ENCODE data around the gene ZMYM1.
"Not testable (repeated sequence)": the region's sequence is repeated elsewhere in the genome, so short reads cannot be mapped to it uniquely, and the experiment has no call there.

ZMYM1 gene

DNA sequence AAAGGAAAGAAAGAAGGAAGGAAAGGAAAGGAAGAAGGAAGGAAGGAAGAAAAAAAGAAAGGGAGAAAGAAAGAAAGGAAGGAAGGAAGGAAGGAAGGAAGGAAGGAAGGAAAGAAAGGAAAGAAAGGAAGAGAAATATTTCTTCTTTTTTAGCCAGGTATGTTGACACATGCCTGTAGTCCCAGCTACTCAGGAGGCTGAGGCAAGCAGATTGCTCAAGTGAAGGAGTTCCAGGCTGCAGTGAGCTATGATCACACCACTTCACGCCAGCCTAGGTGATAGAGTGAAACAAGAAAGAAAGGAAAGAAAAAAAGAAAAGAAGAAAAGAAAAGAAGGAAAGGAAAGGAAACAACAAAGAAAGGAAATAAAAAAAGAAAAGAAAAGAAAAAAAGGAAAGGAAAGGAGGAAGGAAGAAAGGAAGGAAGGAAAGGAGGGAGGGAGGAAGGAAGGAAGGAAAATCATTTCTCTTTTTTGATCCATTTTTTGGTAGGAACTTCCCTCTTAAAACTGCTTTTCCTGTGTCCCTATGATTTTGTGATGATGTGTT, 5.8 kb upstream of the ZMYM1 start:
- Histone ChIP-seq H3K9ac (ENCODE audit: insufficient read length, low read depth) (no peak overlapping the region), H3K4me3 (ENCODE audit: insufficient read length, low read depth) (no peak overlapping the region), H3K4me1 (ENCODE audit: insufficient read depth, insufficient read length) (no peaks in the 10 kb centered on the region), H3K27me3 (ENCODE audit: insufficient read depth, insufficient read length) (no peaks in the 10 kb centered on the region), H3K9me3 (ENCODE audit: insufficient read depth, low read length) (no peaks in the 10 kb centered on the region), H3K36me3 (ENCODE audit: insufficient read depth, insufficient read length, low read length) (no peaks in the 10 kb centered on the region)
- no peak for DNase-seq (ENCODE audit: low read depth, low spot score)
- TF ChIP-seq ZNF274 (IDR thresholded peaks at IDR 0.05; ENCODE audit: low read depth, low read length) (no peak), SUZ12 (IDR thresholded peaks at IDR 0.05; ENCODE audit: extremely low read depth, insufficient read depth, insufficient read length) (no peak), YY1 (IDR thresholded peaks at IDR 0.05; ENCODE audit: insufficient read depth, insufficient read length) (no peak)

DNA sequence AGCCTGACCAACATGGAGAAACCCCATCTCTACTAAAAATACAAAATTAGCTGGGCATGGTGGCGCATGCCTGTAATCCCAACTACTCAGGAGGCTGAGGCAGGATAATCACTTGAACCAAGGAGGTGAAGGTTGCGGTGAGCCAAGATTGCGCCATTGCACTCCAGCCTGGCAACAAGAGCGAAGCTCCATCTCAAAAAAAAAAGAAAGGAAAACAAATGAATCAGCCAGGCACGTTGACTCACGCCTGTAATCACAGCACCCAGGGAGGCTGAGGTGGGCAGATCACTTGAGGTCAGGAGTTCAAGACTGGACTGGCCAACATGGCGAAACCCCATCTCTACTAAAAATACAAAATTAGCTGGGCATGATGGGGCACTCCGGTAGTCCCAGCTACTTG, 2.8 kb upstream of the ZMYM1 start:
- H3K9ac ChIP-seq (ENCODE audit: insufficient read length, low read depth); H3K4me3 ChIP-seq (ENCODE audit: insufficient read length, low read depth); H3K9me3 ChIP-seq (ENCODE audit: insufficient read depth, low read length); DNase-seq (ENCODE audit: low read depth, low spot score); H3K27me3 ChIP-seq (ENCODE audit: insufficient read depth, insufficient read length); H3K4me1 ChIP-seq (ENCODE audit: insufficient read depth, insufficient read length): not testable (repeated sequence)
- H3K36me3 ChIP-seq (ENCODE audit: insufficient read depth, insufficient read length, low read length): peaks cover 14% of the 10 kb centered on the region

DNA sequence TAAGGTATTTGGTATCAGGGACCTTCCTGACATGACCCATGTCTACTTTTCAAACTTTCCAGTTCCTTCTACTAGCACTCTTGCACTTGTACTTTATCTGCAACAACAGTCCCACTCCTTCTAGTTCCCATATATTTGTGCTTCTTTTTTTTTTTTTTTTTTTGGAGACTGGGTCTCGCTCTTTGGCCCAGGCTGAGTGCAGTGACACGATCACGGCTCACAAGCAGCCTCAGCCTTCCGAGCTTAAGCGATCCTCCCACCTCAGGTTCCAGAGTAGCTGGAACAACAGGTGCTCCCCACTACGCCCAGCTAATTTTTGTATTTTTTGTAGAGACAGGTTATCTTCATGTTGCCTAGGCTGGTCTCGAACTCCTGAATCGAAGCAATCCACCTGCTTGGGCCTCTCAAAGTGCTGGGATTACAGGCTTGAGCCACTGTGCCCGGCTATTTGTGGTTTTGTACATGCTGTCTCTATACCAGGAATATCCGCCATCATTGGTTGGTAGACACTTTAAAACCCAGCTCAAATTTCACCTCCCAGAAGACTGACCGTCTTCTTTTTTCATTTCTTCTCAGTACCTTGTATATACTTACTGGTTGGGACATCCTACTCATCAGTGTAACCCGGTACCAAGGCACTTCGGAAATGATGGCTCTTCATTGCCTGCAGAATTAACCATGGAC, 1.1 kb downstream of the ZMYM1 start:
- Histone ChIP-seq H3K36me3 (ENCODE audit: insufficient read depth, insufficient read length, low read length) (peaks cover 31% of the 10 kb centered on the region), H3K4me3 (ENCODE audit: insufficient read length, low read depth) (peak overlapping the region; percentile 87), H3K9me3 (ENCODE audit: insufficient read depth, low read length) (no peaks in the 10 kb centered on the region), H3K27me3 (ENCODE audit: insufficient read depth, insufficient read length) (no peaks in the 10 kb centered on the region), H3K9ac (ENCODE audit: insufficient read length, low read depth) (peak overlapping the region; percentile 98), H3K4me1 (ENCODE audit: insufficient read depth, insufficient read length) (peaks cover 3% of the 10 kb centered on the region)
- TF ChIP-seq YY1 (IDR thresholded peaks at IDR 0.05; ENCODE audit: insufficient read depth, insufficient read length): no peak
- no peak for TF ChIP-seq SUZ12 (IDR thresholded peaks at IDR 0.05; ENCODE audit: extremely low read depth, insufficient read depth, insufficient read length)
- TF ChIP-seq ZNF274 (IDR thresholded peaks at IDR 0.05; ENCODE audit: low read depth, low read length): no peak
- DNase-seq (ENCODE audit: low read depth, low spot score): no peak

DNA sequence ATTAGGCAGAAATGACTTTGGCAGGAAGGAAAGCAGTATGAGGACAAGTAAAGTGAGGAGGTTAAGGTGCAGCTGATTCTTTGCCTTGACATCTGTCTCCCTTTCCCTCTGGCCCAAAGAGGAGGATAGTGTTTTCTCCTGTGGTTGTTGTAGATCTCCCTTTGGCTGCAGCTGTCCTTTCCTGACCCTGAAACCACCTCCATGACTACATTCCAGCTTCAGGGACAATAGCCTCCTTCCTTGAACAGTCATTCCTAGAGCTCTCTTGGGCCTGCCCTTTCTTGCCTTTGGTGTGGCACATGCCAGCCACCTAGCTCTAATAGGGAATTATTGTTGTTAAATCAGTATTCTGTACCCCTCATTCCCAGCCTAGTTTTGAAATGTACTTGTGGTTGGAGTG, 6.2 kb downstream of the ZMYM1 start:
- peaks cover 36% of the 10 kb centered on the region for H3K36me3 ChIP-seq (ENCODE audit: insufficient read depth, insufficient read length, low read length)
- H3K4me1 ChIP-seq (ENCODE audit: insufficient read depth, insufficient read length): peaks cover 3% of the 10 kb centered on the region
- H3K4me3 ChIP-seq (ENCODE audit: insufficient read length, low read depth): no peak overlapping the region
- H3K27me3 ChIP-seq (ENCODE audit: insufficient read depth, insufficient read length): no peaks in the 10 kb centered on the region
- H3K9ac ChIP-seq (ENCODE audit: insufficient read length, low read depth): no peak overlapping the region
- TF ChIP-seq SUZ12 (IDR thresholded peaks at IDR 0.05; ENCODE audit: extremely low read depth, insufficient read depth, insufficient read length) (no peak), YY1 (IDR thresholded peaks at IDR 0.05; ENCODE audit: insufficient read depth, insufficient read length) (no peak), ZNF274 (IDR thresholded peaks at IDR 0.05; ENCODE audit: low read depth, low read length) (no peak)
- DNase-seq (ENCODE audit: low read depth, low spot score): no peak
- H3K9me3 ChIP-seq (ENCODE audit: insufficient read depth, low read length): no peaks in the 10 kb centered on the region

DNA sequence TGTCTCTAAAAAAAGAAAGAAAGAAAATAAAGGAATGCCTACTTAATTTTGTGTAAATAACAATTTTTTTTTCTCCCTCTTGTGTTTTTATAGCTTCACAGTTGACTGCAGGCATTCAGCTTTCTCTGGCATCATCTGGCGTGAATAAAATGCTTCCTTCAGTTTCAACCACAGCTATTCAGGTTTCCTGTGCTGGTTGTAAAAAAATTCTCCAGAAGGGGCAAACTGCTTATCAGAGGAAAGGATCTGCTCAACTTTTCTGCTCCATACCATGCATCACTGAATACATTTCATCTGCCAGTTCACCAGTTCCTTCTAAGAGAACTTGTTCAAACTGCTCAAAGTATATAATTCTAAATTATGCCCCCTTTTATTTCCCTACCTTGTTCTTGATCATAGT, 18.0 kb downstream of the ZMYM1 start:
- TF ChIP-seq ZNF274 (IDR thresholded peaks at IDR 0.05; ENCODE audit: low read depth, low read length) (no peak), SUZ12 (IDR thresholded peaks at IDR 0.05; ENCODE audit: extremely low read depth, insufficient read depth, insufficient read length) (no peak), YY1 (IDR thresholded peaks at IDR 0.05; ENCODE audit: insufficient read depth, insufficient read length) (no peak)
- H3K4me1 ChIP-seq (ENCODE audit: insufficient read depth, insufficient read length): no peaks in the 10 kb centered on the region
- H3K36me3 ChIP-seq (ENCODE audit: insufficient read depth, insufficient read length, low read length): peaks cover 95% of the 10 kb centered on the region
- DNase-seq (ENCODE audit: low read depth, low spot score): no peak
- H3K9ac ChIP-seq (ENCODE audit: insufficient read length, low read depth): no peak overlapping the region
- no peak overlapping the region for H3K4me3 ChIP-seq (ENCODE audit: insufficient read length, low read depth)
- H3K27me3 ChIP-seq (ENCODE audit: insufficient read depth, insufficient read length): no peaks in the 10 kb centered on the region
- H3K9me3 ChIP-seq (ENCODE audit: insufficient read depth, low read length): no peaks in the 10 kb centered on the region

DNA sequence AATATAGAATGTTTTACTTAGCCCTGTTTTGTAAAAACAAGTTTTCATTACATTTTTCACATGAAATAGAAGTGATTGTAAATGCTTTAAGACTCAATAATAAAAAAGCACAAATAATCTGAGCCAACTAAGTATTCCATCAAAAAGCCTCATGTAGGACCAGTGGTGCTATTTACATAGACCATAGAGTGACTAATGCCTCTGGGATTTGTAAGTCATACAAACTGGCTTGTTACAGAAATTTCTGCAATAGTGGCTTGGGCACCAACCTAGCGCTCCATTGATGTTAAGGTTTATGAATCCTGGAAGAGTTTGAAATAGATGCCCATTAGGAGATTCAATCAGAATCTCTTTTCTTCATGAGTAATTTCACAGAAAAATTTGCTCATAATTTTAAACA, 31.9 kb downstream of the ZMYM1 start:
- H3K4me3 ChIP-seq (ENCODE audit: insufficient read length, low read depth): no peak overlapping the region
- no peak for TF ChIP-seq SUZ12 (IDR thresholded peaks at IDR 0.05; ENCODE audit: extremely low read depth, insufficient read depth, insufficient read length)
- no peak for TF ChIP-seq ZNF274 (IDR thresholded peaks at IDR 0.05; ENCODE audit: low read depth, low read length)
- no peak for TF ChIP-seq YY1 (IDR thresholded peaks at IDR 0.05; ENCODE audit: insufficient read depth, insufficient read length)
- H3K9me3 ChIP-seq (ENCODE audit: insufficient read depth, low read length): no peaks in the 10 kb centered on the region
- H3K27me3 ChIP-seq (ENCODE audit: insufficient read depth, insufficient read length): no peaks in the 10 kb centered on the region
- DNase-seq (ENCODE audit: low read depth, low spot score): no peak
- no peak overlapping the region for H3K9ac ChIP-seq (ENCODE audit: insufficient read length, low read depth)
- no peaks in the 10 kb centered on the region for H3K4me1 ChIP-seq (ENCODE audit: insufficient read depth, insufficient read length)
- peaks cover 79% of the 10 kb centered on the region for H3K36me3 ChIP-seq (ENCODE audit: insufficient read depth, insufficient read length, low read length)

DNA sequence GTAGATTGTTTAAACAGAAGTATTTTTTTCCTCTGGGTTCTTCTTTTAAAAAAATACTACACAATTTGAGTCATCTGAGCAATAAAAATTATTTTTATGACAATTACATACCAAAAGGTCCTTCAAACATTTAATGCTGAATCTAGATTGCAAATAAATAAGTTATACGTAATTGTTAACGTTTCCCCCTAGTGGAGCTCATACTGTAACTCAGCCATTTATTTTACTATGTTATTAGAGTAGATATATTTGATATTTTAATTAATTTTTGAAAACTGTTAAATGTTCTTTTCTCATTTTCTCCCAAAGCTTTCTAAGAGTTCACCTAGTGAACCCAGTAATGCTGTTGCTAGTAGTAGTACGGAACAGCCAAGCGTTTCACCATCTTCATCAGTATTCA, 33.5 kb downstream of the ZMYM1 start:
- no peaks in the 10 kb centered on the region for H3K27me3 ChIP-seq (ENCODE audit: insufficient read depth, insufficient read length)
- H3K9me3 ChIP-seq (ENCODE audit: insufficient read depth, low read length): no peaks in the 10 kb centered on the region
- TF ChIP-seq ZNF274 (IDR thresholded peaks at IDR 0.05; ENCODE audit: low read depth, low read length): no peak
- TF ChIP-seq YY1 (IDR thresholded peaks at IDR 0.05; ENCODE audit: insufficient read depth, insufficient read length): no peak
- no peak for TF ChIP-seq SUZ12 (IDR thresholded peaks at IDR 0.05; ENCODE audit: extremely low read depth, insufficient read depth, insufficient read length)
- no peak for DNase-seq (ENCODE audit: low read depth, low spot score)
- no peaks in the 10 kb centered on the region for H3K4me1 ChIP-seq (ENCODE audit: insufficient read depth, insufficient read length)
- peaks cover 72% of the 10 kb centered on the region for H3K36me3 ChIP-seq (ENCODE audit: insufficient read depth, insufficient read length, low read length)
- H3K9ac ChIP-seq (ENCODE audit: insufficient read length, low read depth): no peak overlapping the region
- H3K4me3 ChIP-seq (ENCODE audit: insufficient read length, low read depth): no peak overlapping the region
